Neuron (in vitro differentiated cells): ENCODE results near the gene USP30.

ENCODE experiments used
- H2AFZ ChIP-seq: one replicate; pipeline ENCODE4 v1.6.1; 2013; ENCODE audit warnings: low read depth, mild to moderate bottlenecking, inconsistent platforms, low read length, moderate library complexity
- H3K27me3 ChIP-seq: one replicate; pipeline ENCODE4 v1.6.1; 2013; ENCODE audit warnings: low read length; ENCODE audit not compliant: insufficient read depth
- H3K36me3 ChIP-seq: one replicate; pipeline ENCODE4 v1.6.1; 2013; ENCODE audit warnings: low read length; ENCODE audit not compliant: insufficient read depth
- H3K4me1 ChIP-seq: one replicate; pipeline ENCODE4 v1.6.1; 2013; ENCODE audit warnings: low read length; ENCODE audit not compliant: insufficient read depth
- H3K4me3 ChIP-seq: 2 replicates; pipeline ENCODE4 v1.5.1; 2013; ENCODE audit warnings: mild to moderate bottlenecking, low read length, moderate library complexity
- H3K9me3 ChIP-seq: one replicate; pipeline ENCODE4 v1.6.1; 2013; ENCODE audit warnings: low read length

Gene USP30

GRCh38 chr12:109130297-109131153 is 78.1 kb downstream of the USP30 start:
- no peaks in the 10 kb centered on the region for H3K9me3 ChIP-seq
- no peaks in the 10 kb centered on the region for H3K4me1 ChIP-seq
- H3K27me3 ChIP-seq: peaks cover 8% of the 10 kb centered on the region
- no peak overlapping the region for H2AFZ ChIP-seq
- no peak overlapping the region for H3K4me3 ChIP-seq
- H3K36me3 ChIP-seq: no peaks in the 10 kb centered on the region

- peaks cover 8% of the 10 kb centered on the region for H3K27me3 ChIP-seq
- H3K4me1 ChIP-seq: no peaks in the 10 kb centered on the region
- H3K36me3 ChIP-seq: no peaks in the 10 kb centered on the region
- H2AFZ ChIP-seq: no peak overlapping the region
- no peaks in the 10 kb centered on the region for H3K9me3 ChIP-seq
- no peak overlapping the region for H3K4me3 ChIP-seq
These were observed 79.0 kb downstream of the USP30 start for GRCh38 chr12:109131154-109132050.

DNA sequence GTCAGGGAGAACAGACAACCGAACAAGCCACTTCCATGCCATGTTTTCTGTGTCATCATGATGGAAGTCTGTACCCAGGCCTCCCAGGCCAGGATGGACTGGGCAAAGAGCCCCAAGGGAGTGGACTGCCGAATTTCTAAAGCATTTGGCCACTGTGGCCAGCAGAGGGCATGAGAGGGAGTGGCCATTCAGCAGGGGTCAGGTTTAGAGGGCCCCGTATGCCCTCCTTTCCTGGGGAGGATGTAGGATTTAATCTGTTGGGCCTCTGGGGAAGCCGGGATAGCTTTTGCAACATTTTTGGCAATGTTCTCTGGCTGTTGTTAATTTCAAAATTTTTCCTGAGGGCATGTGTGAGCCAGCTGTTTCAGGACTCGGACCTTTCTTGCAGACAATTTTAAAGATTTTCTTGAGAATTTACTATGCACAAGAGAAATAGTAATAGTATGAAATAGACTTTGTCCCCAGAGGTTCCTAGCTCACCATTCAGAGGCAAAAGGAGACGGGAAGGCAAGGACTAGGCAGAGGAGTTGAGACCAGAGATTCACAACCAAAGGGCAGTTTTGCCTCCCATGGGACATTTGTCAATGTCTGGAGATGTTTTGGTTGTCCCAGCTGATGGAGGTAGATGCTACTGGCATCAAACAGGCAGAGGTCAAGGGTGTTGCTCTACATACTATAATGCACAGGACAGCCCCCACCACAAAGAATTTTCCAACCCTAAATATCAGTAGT is 82.0 kb downstream of the USP30 start:
- Histone ChIP-seq H3K9me3 (no peaks in the 10 kb centered on the region), H2AFZ (no peak overlapping the region), H3K4me1 (no peaks in the 10 kb centered on the region), H3K36me3 (no peaks in the 10 kb centered on the region), H3K27me3 (peaks cover 8% of the 10 kb centered on the region), H3K4me3 (no peak overlapping the region)

- Histone ChIP-seq H3K4me1 (no peaks in the 10 kb centered on the region), H3K4me3 (no peak overlapping the region), H3K27me3 (peaks cover 3% of the 10 kb centered on the region), H2AFZ (no peak overlapping the region), H3K36me3 (no peaks in the 10 kb centered on the region), H3K9me3 (no peaks in the 10 kb centered on the region)
These were observed 84.7 kb downstream of the USP30 start for GRCh38 chr12:109137055-109137454.
